HG03095 (cell line): Measurements from ENCODE around the gene TMPRSS3.

Experiments
- ATAC-seq: cut with Tn5 transposase; IDR thresholded peaks from one replicate; pipeline ENCODE4 v1.9.1; 2021; ENCODE audit warnings: moderate library complexity; ENCODE audit not compliant: unreplicated experiment

The TMPRSS3 gene

DNA sequence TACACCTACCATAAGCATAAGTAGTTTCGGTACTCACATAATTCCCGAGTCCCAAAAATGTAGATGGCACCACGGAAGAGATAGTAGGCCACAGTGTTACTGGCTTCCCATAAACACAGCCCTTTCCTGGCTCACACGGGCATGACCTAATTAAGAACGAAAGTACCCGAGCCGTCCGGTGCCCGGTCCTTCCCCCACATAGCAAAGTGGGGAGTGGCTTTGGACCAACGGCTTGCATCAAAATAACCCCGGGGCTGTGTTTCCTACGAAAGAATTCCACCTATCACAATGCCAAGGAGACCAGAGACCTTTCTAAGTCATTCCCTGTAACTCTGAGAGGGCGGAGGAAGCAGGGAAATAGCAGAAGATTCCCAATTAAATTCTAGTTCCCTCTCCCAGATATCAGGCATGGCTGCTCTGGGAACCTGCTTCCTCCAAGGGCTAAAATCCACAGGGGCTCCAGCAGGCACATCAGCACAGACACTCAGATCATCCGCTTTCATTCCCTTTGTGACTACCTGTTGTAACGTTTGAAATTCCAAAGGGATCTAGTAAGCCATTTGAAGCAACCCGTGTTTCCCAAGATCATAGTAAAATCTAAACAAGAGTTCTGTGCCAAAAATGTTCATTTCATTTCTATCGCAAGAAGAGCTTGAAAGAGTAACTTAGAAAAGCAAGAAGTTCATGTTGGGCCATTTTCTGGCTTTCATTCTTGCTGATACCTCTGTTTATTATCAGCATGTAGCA, at the start of gene TMPRSS3:
Gene TMPRSS3, minus strand, starts transcription at position 148 of the 747 bp plus-strand sequence. CDS start 635 bp downstream, outside the sequence.
- ATAC-seq, result no peak

DNA sequence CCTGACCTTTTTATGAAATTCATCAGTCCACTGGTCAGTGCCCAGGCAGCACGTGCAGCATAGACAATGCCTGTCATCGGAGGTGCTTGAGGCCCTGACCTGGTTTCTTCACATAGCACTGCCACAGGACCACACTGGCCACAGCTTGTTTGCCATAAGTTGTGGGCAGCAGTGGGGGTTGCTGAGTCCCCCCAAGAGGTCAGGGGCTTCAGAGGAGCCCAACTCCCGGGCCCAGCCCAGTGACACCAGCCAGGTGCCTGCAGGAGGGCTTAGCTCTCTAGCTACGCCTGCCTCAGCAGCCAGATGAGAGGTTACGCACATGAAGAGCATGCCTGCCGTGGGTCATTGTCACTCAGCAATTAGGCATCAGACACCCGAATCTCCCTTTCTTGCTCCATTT, 49.5 kb upstream of the TMPRSS3 start:
- no peak for ATAC-seq

- ATAC-seq, result no peak
Observed at GRCh38 chr21:42444745-42445059, 48.9 kb upstream of the TMPRSS3 start.

- no peak for ATAC-seq
Observed at GRCh38 chr21:42443876-42444744, 48.3 kb upstream of the TMPRSS3 start.

- ATAC-seq, result no peak
Observed at GRCh38 chr21:42443181-42443785, 47.4 kb upstream of the TMPRSS3 start.

DNA sequence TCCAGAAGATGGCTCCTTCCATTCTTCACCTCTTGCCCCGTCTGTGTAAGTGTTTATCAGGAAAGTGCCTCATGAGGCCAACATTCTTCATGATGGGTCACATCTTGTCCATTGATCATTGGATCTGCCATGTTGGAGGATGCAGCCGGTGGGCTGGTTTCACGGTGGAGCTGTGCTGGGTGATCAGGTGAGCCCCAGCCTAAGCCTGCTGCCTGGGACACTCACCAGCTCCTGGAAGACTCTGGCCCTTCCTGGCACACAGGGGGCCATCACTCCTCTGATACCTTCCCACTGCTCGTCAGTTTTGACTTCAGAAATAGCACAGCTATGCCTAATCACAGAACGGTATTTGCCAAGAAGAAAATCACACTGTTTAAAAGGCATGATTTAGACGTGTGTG, 46.1 kb upstream of the TMPRSS3 start:
- no peak for ATAC-seq

- peak; percentile 59 for ATAC-seq
Observed at GRCh38 chr21:42440187-42440792, 44.4 kb upstream of the TMPRSS3 start.

GRCh38 chr21:42439284-42440186, 43.7 kb upstream of the TMPRSS3 start:
- no peak for ATAC-seq

DNA sequence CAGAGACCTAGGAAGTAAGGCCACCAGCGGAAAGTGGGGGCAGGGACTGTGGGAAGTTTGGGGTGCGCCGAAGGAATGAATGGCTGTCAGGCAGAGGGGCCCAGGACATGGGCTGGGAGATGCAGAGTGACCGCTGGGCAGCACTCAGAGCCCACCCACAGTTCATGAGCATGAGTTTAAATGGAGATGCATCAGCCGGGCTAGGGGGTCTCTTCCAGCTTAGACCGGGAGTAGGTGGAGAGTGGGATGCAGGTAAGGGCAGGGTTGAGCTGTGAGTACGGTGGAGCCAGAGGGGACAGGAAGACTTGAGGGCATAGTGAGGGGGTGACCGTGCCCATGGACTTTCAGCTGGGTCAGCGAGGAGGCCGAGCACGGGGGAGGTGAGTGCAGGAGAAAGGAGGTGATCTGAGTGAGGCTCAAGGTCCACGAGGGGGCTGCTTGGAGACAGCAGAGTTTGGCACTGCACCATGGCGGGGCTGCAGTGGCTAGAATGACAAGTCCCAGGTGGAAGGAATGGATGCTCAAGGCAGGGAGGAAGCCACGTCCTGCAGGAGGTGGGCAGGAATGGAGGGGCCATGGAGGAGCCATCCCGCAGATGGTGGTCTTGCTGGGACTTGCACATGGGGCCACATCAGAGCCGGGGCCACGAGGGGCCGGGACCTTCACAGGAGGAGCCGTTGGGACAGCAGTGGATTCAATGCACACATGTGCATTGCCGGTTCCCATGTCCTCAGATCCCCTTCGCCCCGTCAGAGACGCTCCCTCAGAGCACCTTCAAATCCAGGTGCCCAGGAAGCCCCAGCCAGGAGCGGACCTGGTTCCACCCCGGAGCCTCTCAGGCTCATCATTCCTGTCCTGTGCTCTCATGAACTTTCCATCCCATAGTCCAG, 42.7 kb upstream of the TMPRSS3 start:
- no peak for ATAC-seq

- no peak for ATAC-seq
Observed at GRCh38 chr21:42437786-42438185, 41.9 kb upstream of the TMPRSS3 start.

GRCh38 chr21:42436914-42437313, 41.1 kb upstream of the TMPRSS3 start:
- no peak for ATAC-seq

GRCh38 chr21:42435833-42436232, 40.0 kb upstream of the TMPRSS3 start:
- ATAC-seq, result no peak

DNA sequence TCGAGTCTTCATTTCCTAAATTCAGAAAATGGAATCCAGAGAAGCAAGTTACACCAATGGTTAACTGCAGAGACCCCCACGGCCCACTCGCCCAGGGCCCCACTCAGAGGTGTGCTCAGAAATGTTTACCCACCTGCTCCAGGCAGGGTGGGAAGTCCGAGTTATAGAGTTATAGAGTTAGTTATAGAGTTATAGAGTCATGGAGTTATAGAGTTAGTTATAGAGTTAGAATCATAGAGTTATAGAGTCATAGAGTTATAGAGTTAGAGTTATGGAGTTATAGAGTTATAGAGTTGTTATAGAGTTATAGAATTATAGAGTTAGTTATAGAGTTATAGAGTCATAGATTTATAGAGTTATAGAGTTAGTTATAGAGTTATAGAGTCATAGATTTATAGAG, 39.5 kb upstream of the TMPRSS3 start:
- no peak for ATAC-seq

GRCh38 chr21:42434884-42435283, 39.0 kb upstream of the TMPRSS3 start:
- ATAC-seq, result no peak

GRCh38 chr21:42433946-42434551, 38.2 kb upstream of the TMPRSS3 start:
- no peak for ATAC-seq

- no peak for ATAC-seq
Observed at GRCh38 chr21:42432695-42433094, 36.8 kb upstream of the TMPRSS3 start.

DNA sequence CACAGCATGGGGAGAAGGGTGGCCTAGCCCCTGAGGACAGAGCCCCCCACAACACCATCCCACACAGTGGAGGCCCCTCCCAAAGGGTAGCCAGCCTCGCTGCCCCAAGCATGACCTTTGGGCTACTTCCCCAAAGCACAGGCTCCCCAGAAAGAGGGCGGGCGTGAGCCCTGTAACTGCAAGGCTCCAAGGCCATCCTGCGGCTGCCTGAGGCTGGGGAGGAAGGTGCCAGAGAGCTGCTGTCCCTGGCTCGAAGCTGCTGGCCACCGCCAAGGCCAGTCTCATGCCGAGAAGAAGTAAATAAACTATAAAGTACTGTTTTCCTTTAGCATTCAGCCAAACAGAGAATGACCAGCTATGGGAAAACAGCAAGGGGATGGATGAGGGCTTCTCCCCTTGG, 35.3 kb upstream of the TMPRSS3 start:
- ATAC-seq, result no peak

GRCh38 chr21:42430521-42430920, 34.7 kb upstream of the TMPRSS3 start:
- no peak for ATAC-seq

DNA sequence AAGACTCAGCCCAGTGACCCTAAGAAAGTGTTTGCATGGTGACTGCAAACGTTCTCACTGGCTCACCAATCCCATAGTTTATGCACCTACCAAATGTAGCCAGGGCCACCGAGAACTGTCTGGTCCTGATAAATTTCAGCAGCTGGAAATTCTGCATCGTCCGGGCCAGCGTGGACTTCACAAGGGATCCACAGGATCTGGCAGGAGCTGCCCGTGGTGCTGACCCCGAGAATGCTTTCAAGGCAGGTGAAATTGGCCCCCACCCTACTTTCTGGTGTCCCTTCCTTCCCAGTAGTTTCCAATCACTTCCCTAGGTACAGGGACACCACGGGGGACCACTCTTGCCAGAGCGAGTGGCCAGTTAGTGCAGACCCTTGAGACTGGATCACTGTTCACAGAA, 34.0 kb upstream of the TMPRSS3 start:
- ATAC-seq, result no peak
